ENCODE data around the gene GPD1L. TPM values are rescaled to one million over a fixed set of nuclear protein-coding genes. Genes with fewer than 3 reads are reported as not detected.

GPD1L gene
- total and polyA plus RNA-seq, 2 donors from 2014 or later: 31.1 to 35.5 TPM

GRCh38 chr3:32110233-32110760 lies 3.9 kb downstream of the GPD1L start:
- DNase-seq: no peak
- no peaks in the 10 kb centered on the region for H3K36me3 ChIP-seq (ENCODE audit: control insufficient read depth in 2 of 3, insufficient read depth in 3 of 3, low read length in 3 of 3)
- no peaks in the 10 kb centered on the region for H3K9me3 ChIP-seq (ENCODE audit: control insufficient read depth in 2 of 3, insufficient read depth in 1 of 3, low read length in 3 of 3)
- H3K27ac ChIP-seq (ENCODE audit: low read depth in 2 of 2, low read length in 2 of 2): no peak overlapping the region
- no peaks in the 10 kb centered on the region for H3K27me3 ChIP-seq (ENCODE audit: control insufficient read depth, insufficient read depth, low read length)
- H3K9ac ChIP-seq (ENCODE audit: low read length in 3 of 3): no peak overlapping the region
- FAIRE-seq: no peak
- TF ChIP-seq, protein P1, sequence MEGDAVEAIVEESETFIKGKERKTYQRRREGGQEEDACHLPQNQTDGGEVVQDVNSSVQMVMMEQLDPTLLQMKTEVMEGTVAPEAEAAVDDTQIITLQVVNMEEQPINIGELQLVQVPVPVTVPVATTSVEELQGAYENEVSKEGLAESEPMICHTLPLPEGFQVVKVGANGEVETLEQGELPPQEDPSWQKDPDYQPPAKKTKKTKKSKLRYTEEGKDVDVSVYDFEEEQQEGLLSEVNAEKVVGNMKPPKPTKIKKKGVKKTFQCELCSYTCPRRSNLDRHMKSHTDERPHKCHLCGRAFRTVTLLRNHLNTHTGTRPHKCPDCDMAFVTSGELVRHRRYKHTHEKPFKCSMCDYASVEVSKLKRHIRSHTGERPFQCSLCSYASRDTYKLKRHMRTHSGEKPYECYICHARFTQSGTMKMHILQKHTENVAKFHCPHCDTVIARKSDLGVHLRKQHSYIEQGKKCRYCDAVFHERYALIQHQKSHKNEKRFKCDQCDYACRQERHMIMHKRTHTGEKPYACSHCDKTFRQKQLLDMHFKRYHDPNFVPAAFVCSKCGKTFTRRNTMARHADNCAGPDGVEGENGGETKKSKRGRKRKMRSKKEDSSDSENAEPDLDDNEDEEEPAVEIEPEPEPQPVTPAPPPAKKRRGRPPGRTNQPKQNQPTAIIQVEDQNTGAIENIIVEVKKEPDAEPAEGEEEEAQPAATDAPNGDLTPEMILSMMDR (IDR thresholded peaks at IDR 0.05; ENCODE audit: borderline replicate concordance, extremely low read depth, insufficient read depth): no peak
- H3K4me1 ChIP-seq (ENCODE audit: control insufficient read depth in 2 of 3, insufficient read depth in 2 of 3, low read depth in 1 of 3, low read length in 3 of 3): peaks cover 0 to 24% (median 22%) of the 10 kb centered on the region in 3 donors
- intact Hi-C loops (cut with DNase I): no loop called here
- H3K4me3 ChIP-seq (ENCODE audit: low read length in 3 of 3): no peak overlapping the region

DNA sequence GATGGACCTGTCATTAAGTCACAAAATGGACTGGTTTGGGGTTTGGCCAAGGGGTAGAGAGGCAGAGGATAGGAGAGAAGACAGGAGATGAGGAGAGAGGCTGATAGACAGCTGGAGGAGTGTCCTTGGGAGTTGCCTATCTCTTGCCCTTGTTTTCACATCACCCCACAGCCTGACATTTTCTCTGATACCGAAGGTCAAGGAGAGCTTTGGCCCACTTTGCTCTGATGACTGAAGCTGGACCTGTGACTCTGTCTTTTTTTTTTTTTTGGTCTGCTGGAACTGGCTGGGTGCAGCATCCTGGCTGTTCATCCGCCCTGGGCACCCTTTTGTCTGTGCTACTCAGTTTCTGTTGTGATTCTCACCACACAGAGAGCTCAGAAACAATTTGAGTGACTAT lies 5.1 kb downstream of the GPD1L start:
- Histone ChIP-seq H3K9me3 (ENCODE audit: control insufficient read depth in 2 of 3, insufficient read depth in 1 of 3, low read length in 3 of 3) (no peaks in the 10 kb centered on the region), H3K9ac (ENCODE audit: low read length in 3 of 3) (no peak overlapping the region), H3K4me3 (ENCODE audit: low read length in 3 of 3) (no peak overlapping the region), H3K27ac (ENCODE audit: low read depth in 2 of 2, low read length in 2 of 2) (no peak overlapping the region), H3K36me3 (ENCODE audit: control insufficient read depth in 2 of 3, insufficient read depth in 3 of 3, low read length in 3 of 3) (no peaks in the 10 kb centered on the region), H3K27me3 (ENCODE audit: control insufficient read depth, insufficient read depth, low read length) (no peaks in the 10 kb centered on the region), H3K4me1 (ENCODE audit: control insufficient read depth in 2 of 3, insufficient read depth in 2 of 3, low read depth in 1 of 3, low read length in 3 of 3) (peaks cover 0 to 21% (median 18%) of the 10 kb centered on the region in 3 donors)
- intact Hi-C loops (cut with DNase I): no loop called here
- TF ChIP-seq, protein P1 (IDR thresholded peaks at IDR 0.05; ENCODE audit: borderline replicate concordance, extremely low read depth, insufficient read depth): no peak
- DNase-seq (no peak), FAIRE-seq (no peak)

- no peak for FAIRE-seq
- Histone ChIP-seq H3K4me1 (ENCODE audit: control insufficient read depth in 2 of 3, insufficient read depth in 2 of 3, low read depth in 1 of 3, low read length in 3 of 3) (peaks cover 0 to 15% (median 9%) of the 10 kb centered on the region in 3 donors), H3K9ac (ENCODE audit: low read length in 3 of 3) (no peak overlapping the region), H3K9me3 (ENCODE audit: control insufficient read depth in 2 of 3, insufficient read depth in 1 of 3, low read length in 3 of 3) (no peaks in the 10 kb centered on the region), H3K27me3 (ENCODE audit: control insufficient read depth, insufficient read depth, low read length) (no peaks in the 10 kb centered on the region), H3K4me3 (ENCODE audit: low read length in 3 of 3) (no peak overlapping the region), H3K27ac (ENCODE audit: low read depth in 2 of 2, low read length in 2 of 2) (no peak overlapping the region), H3K36me3 (ENCODE audit: control insufficient read depth in 2 of 3, insufficient read depth in 3 of 3, low read length in 3 of 3) (no peaks in the 10 kb centered on the region)
- TF ChIP-seq, protein P1 (IDR thresholded peaks at IDR 0.05; ENCODE audit: borderline replicate concordance, extremely low read depth, insufficient read depth): no peak
- intact Hi-C loops (cut with DNase I): no loop called here
- DNase-seq: no peak
These were observed 7.1 kb downstream of the GPD1L start for GRCh38 chr3:32113566-32113965.

Measured in kidney (tissue), 14 donors.